ENCODE measurements around the gene TGFB1. TPM values are rescaled to one million over a fixed set of nuclear protein-coding genes. Genes with fewer than 3 reads are reported as not detected.

Gene TGFB1
- total and polyA plus RNA-seq, 9 of the 15 experiments (the other 6 are each of a cell fraction or from before 2014, with no cell fraction given): 0.24 to 159 (median 17.2) TPM

DNA sequence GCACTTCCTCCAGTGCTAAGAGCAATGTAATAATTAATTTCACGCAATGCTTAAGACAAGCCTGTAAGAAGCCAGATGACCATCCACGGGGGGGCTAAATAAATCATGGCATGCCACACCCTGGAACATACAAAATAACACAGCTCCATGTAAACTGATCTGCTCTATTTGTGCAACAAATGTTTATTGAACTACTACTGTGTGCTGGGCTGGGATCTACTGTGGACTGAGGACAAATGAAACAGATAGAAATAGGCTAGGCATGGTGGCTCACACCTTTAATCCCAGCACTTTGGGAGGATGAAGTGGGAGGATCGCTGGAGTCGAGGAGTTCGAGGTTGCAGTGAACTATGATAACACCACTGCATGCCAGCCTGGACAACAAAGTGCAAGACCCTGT, 21.3 kb downstream of the TGFB1 start:
- no peaks in the 10 kb centered on the region for H3K27me3 ChIP-seq (ENCODE audit: control insufficient read depth in 2 of 2, insufficient read depth in 2 of 2, low read length in 2 of 2)
- H3K9ac ChIP-seq (ENCODE audit: insufficient read depth in 1 of 2, low read depth in 2 of 2, low read length in 2 of 2): no peak overlapping the region
- no peaks in the 10 kb centered on the region for H3K9me1 ChIP-seq (ENCODE audit: control insufficient read depth, insufficient read depth, low read length)
- H3K4me3 ChIP-seq: no peak overlapping the region
- no peak for DNase-seq (ENCODE audit: extremely low read depth in 1 of 4, low spot score in 3 of 4)
- peaks cover 10% of the 10 kb centered on the region; the same call in 2 of the 3 replicates for H3K79me2 ChIP-seq (ENCODE audit: control insufficient read depth, insufficient read depth, low read length)
- ChIA-PET CTCF (ENCODE audit: low intra/inter-chr PET ratio) (no interaction called here), POLR2A (no interaction called here)
- in situ Hi-C loops (cut with MboI): no loop called here
- intact Hi-C loops (cut with micrococcal nuclease): no loop called here
- no peak overlapping the region for H3K4me2 ChIP-seq (ENCODE audit: insufficient read depth, low read length)
- peaks cover 82% of the 10 kb centered on the region; the same call in 2 of the 3 replicates for H3K36me3 ChIP-seq (ENCODE audit: control insufficient read depth, insufficient read depth, low read length)
- peaks cover 3% of the 10 kb centered on the region; the same call in 1 of the 2 replicates for H4K20me1 ChIP-seq (replicated peaks; ENCODE audit: control insufficient read depth, insufficient read depth, low read length)
- no peak for TF ChIP-seq ZNF384 (IDR thresholded peaks at IDR 0.05; ENCODE audit: low read depth, low read length)
- TF ChIP-seq, protein P1, sequence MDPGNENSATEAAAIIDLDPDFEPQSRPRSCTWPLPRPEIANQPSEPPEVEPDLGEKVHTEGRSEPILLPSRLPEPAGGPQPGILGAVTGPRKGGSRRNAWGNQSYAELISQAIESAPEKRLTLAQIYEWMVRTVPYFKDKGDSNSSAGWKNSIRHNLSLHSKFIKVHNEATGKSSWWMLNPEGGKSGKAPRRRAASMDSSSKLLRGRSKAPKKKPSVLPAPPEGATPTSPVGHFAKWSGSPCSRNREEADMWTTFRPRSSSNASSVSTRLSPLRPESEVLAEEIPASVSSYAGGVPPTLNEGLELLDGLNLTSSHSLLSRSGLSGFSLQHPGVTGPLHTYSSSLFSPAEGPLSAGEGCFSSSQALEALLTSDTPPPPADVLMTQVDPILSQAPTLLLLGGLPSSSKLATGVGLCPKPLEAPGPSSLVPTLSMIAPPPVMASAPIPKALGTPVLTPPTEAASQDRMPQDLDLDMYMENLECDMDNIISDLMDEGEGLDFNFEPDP (CRISPR knock-in tag; IDR thresholded peaks at IDR 0.05): no peak
- no peak for TF ChIP-seq KDM4B (IDR thresholded peaks at IDR 0.05; ENCODE audit: borderline replicate concordance in 2 of 2, low read depth in 1 of 2)
- no peak for TF ChIP-seq MYC (IDR thresholded peaks at IDR 0.05; ENCODE audit: low read depth, low read length)
- TF ChIP-seq MYC (CRISPR knock-in tag; IDR thresholded peaks at IDR 0.05; ENCODE audit: borderline replicate concordance, low read depth): no peak
- no peak for TF ChIP-seq HDAC3 (IDR thresholded peaks at IDR 0.05; ENCODE audit: borderline replicate concordance, partially characterized antibody)
- TF ChIP-seq, protein P2, sequence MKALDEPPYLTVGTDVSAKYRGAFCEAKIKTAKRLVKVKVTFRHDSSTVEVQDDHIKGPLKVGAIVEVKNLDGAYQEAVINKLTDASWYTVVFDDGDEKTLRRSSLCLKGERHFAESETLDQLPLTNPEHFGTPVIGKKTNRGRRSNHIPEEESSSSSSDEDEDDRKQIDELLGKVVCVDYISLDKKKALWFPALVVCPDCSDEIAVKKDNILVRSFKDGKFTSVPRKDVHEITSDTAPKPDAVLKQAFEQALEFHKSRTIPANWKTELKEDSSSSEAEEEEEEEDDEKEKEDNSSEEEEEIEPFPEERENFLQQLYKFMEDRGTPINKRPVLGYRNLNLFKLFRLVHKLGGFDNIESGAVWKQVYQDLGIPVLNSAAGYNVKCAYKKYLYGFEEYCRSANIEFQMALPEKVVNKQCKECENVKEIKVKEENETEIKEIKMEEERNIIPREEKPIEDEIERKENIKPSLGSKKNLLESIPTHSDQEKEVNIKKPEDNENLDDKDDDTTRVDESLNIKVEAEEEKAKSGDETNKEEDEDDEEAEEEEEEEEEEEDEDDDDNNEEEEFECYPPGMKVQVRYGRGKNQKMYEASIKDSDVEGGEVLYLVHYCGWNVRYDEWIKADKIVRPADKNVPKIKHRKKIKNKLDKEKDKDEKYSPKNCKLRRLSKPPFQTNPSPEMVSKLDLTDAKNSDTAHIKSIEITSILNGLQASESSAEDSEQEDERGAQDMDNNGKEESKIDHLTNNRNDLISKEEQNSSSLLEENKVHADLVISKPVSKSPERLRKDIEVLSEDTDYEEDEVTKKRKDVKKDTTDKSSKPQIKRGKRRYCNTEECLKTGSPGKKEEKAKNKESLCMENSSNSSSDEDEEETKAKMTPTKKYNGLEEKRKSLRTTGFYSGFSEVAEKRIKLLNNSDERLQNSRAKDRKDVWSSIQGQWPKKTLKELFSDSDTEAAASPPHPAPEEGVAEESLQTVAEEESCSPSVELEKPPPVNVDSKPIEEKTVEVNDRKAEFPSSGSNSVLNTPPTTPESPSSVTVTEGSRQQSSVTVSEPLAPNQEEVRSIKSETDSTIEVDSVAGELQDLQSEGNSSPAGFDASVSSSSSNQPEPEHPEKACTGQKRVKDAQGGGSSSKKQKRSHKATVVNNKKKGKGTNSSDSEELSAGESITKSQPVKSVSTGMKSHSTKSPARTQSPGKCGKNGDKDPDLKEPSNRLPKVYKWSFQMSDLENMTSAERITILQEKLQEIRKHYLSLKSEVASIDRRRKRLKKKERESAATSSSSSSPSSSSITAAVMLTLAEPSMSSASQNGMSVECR (CRISPR knock-in tag; IDR thresholded peaks at IDR 0.05): no peak
- no peak for TF ChIP-seq FOXJ2 (tag; IDR thresholded peaks at IDR 0.05)
- no peak for TF ChIP-seq SREBF2 (CRISPR knock-in tag; IDR thresholded peaks at IDR 0.05)
- TF ChIP-seq L3MBTL2 (IDR thresholded peaks at IDR 0.05): no peak
- no peak for TF ChIP-seq NCOR1 (IDR thresholded peaks at IDR 0.05)
- no peak for TF ChIP-seq HMG20B (CRISPR knock-in tag; IDR thresholded peaks at IDR 0.05)
- BruUV-seq (replicated peaks): no TSS peak
- FAIRE-seq: no peak
- 83% methylated on average over 5 of the region's 5 CpGs for WGBS (ENCODE audit: insufficient coverage, low coverage, missing lambda C conversion rate)
- peaks cover 10 to 19% of the 10 kb centered on the region in 2 experiments; a peak in 4 of 5 replicates for H3K4me1 ChIP-seq (replicated peaks in 1 of 2; ENCODE audit: control insufficient read depth in 2 of 2, insufficient read depth in 2 of 2, low read length in 2 of 2)
- H3K27ac ChIP-seq (ENCODE audit: extremely low read depth, low read depth, low read length): no peak overlapping the region
- no peaks in the 10 kb centered on the region for H3K9me3 ChIP-seq (replicated peaks; ENCODE audit: control insufficient read depth, insufficient read depth, low read depth, low read length)
- no peak overlapping the region for H2AFZ ChIP-seq (ENCODE audit: low read depth, low read length)
- no peak for ATAC-seq
